Skeletal muscle tissue (tissue), 4 donors: ENCODE measurements around the gene CEP112. TPM values are rescaled to one million over a fixed set of nuclear protein-coding genes. Genes with fewer than 3 reads are reported as not detected.

Source experiments
- H3K27ac ChIP-seq: one replicate; pipeline ENCODE4 v1.7.0; 2013; ENCODE audit warnings: mild to moderate bottlenecking, low read depth, low read length, inconsistent platforms
- H3K27me3 ChIP-seq, 3 donors: one replicate each; pipeline ENCODE4 v1.7.0; 2013; ENCODE audit warnings: low read length in 3 of 3; ENCODE audit not compliant: control insufficient read depth in 3 of 3, insufficient read depth in 3 of 3
- H3K36me3 ChIP-seq, 3 donors: one replicate each; pipeline ENCODE4 v1.7.0; 2013; ENCODE audit warnings: low read length in 3 of 3; ENCODE audit not compliant: control insufficient read depth in 3 of 3, insufficient read depth in 3 of 3
- H3K4me1 ChIP-seq, 3 donors: one replicate each; pipeline ENCODE4 v1.7.0; 2013; ENCODE audit warnings: low read length in 3 of 3, mild to moderate bottlenecking in 3 of 3; ENCODE audit not compliant: control insufficient read depth in 3 of 3, insufficient read depth in 3 of 3
- H3K4me3 ChIP-seq, 3 donors: one replicate each; pipeline ENCODE4 v1.7.0; 2013; ENCODE audit warnings: low read length in 3 of 3
- H3K9ac ChIP-seq, 3 donors: one replicate each; pipeline ENCODE4 v1.7.0; 2013; ENCODE audit warnings: low read length in 3 of 3, mild to moderate bottlenecking in 3 of 3, moderate library complexity in 2 of 3, low read depth in 1 of 3
- H3K9me3 ChIP-seq, 3 donors: one replicate each; pipeline ENCODE4 v1.7.0; 2013; ENCODE audit warnings: low read length in 3 of 3; ENCODE audit not compliant: control insufficient read depth in 3 of 3
- total RNA-seq: library from RNA; depleted of rRNA; stranded (reverse); fragments of >200 nt; gene quantifications from one replicate; pipeline ENCODE4 v1.2.3, GENCODE V29; 2014
- donor health status: Osteomylitis.

The CEP112 gene
- total RNA-seq, 1 donor from 2014 or later = 16.2 TPM

GRCh38 chr17:66054242-66054641 lies 137.7 kb downstream of the CEP112 start:
- Histone ChIP-seq H3K9ac (no peak overlapping the region), H3K4me3 (no peak overlapping the region), H3K9me3 (no peaks in the 10 kb centered on the region), H3K27me3 (no peaks in the 10 kb centered on the region), H3K36me3 (peaks cover 4 to 14% (median 11%) of the 10 kb centered on the region in 3 donors), H3K27ac (no peak overlapping the region), H3K4me1 (no peaks in the 10 kb centered on the region)

- Histone ChIP-seq H3K9ac (no peak overlapping the region), H3K4me1 (no peaks in the 10 kb centered on the region), H3K4me3 (no peak overlapping the region), H3K27ac (no peak overlapping the region), H3K9me3 (no peaks in the 10 kb centered on the region), H3K36me3 (peaks cover 0 to 3% (median 0%) of the 10 kb centered on the region in 3 donors), H3K27me3 (no peaks in the 10 kb centered on the region)
These were observed 147.8 kb downstream of the CEP112 start for GRCh38 chr17:66044083-66044482.

- H3K9ac ChIP-seq = no peak overlapping the region
- H3K27me3 ChIP-seq = no peaks in the 10 kb centered on the region
- H3K27ac ChIP-seq = no peak overlapping the region
- H3K9me3 ChIP-seq = no peaks in the 10 kb centered on the region
- H3K36me3 ChIP-seq = peaks cover 0 to 3% (median 0%) of the 10 kb centered on the region in 3 donors
- H3K4me1 ChIP-seq = no peaks in the 10 kb centered on the region
- no peak overlapping the region for H3K4me3 ChIP-seq
These were observed 148.5 kb downstream of the CEP112 start for GRCh38 chr17:66043419-66043818.

- H3K4me1 ChIP-seq = no peaks in the 10 kb centered on the region
- H3K9me3 ChIP-seq = no peaks in the 10 kb centered on the region
- no peaks in the 10 kb centered on the region for H3K36me3 ChIP-seq
- no peak overlapping the region for H3K9ac ChIP-seq
- H3K27me3 ChIP-seq = no peaks in the 10 kb centered on the region
- no peak overlapping the region for H3K27ac ChIP-seq
- no peak overlapping the region for H3K4me3 ChIP-seq
These were observed 151.5 kb downstream of the CEP112 start for GRCh38 chr17:66040402-66040801.

GRCh38 chr17:66038125-66038524 lies 153.8 kb downstream of the CEP112 start:
- H3K27me3 ChIP-seq = no peaks in the 10 kb centered on the region
- H3K4me1 ChIP-seq = no peaks in the 10 kb centered on the region
- H3K36me3 ChIP-seq = no peaks in the 10 kb centered on the region
- H3K9me3 ChIP-seq = no peaks in the 10 kb centered on the region
- H3K4me3 ChIP-seq = no peak overlapping the region
- no peak overlapping the region for H3K27ac ChIP-seq
- no peak overlapping the region for H3K9ac ChIP-seq

GRCh38 chr17:66037221-66037620 lies 154.7 kb downstream of the CEP112 start:
- H3K4me3 ChIP-seq = no peak overlapping the region
- H3K4me1 ChIP-seq = no peaks in the 10 kb centered on the region
- no peak overlapping the region for H3K27ac ChIP-seq
- no peaks in the 10 kb centered on the region for H3K9me3 ChIP-seq
- no peak overlapping the region for H3K9ac ChIP-seq
- no peaks in the 10 kb centered on the region for H3K36me3 ChIP-seq
- no peaks in the 10 kb centered on the region for H3K27me3 ChIP-seq

- Histone ChIP-seq H3K4me1 (no peaks in the 10 kb centered on the region), H3K9me3 (no peaks in the 10 kb centered on the region), H3K27ac (no peak overlapping the region), H3K27me3 (no peaks in the 10 kb centered on the region), H3K4me3 (no peak overlapping the region), H3K36me3 (no peaks in the 10 kb centered on the region), H3K9ac (peak overlapping the region in 1 of 3 donors; percentile 30)
These were observed 159.7 kb downstream of the CEP112 start for GRCh38 chr17:66032082-66032712.

GRCh38 chr17:66025551-66025950 lies 166.4 kb downstream of the CEP112 start:
- no peak overlapping the region for H3K4me3 ChIP-seq
- no peaks in the 10 kb centered on the region for H3K27me3 ChIP-seq
- H3K9ac ChIP-seq = no peak overlapping the region
- H3K27ac ChIP-seq = no peak overlapping the region
- no peaks in the 10 kb centered on the region for H3K4me1 ChIP-seq
- peaks cover 0 to 4% (median 2%) of the 10 kb centered on the region in 3 donors for H3K9me3 ChIP-seq
- peaks cover 0 to 12% (median 3%) of the 10 kb centered on the region in 3 donors for H3K36me3 ChIP-seq

GRCh38 chr17:66021757-66022156 lies 170.2 kb downstream of the CEP112 start:
- Histone ChIP-seq H3K4me1 (no peaks in the 10 kb centered on the region), H3K4me3 (no peak overlapping the region), H3K9ac (no peak overlapping the region), H3K27ac (no peak overlapping the region), H3K36me3 (peaks cover 0 to 15% (median 3%) of the 10 kb centered on the region in 3 donors), H3K27me3 (no peaks in the 10 kb centered on the region), H3K9me3 (peaks cover 0 to 4% (median 2%) of the 10 kb centered on the region in 3 donors)

- Histone ChIP-seq H3K4me3 (no peak overlapping the region), H3K27me3 (no peaks in the 10 kb centered on the region), H3K9ac (no peak overlapping the region), H3K4me1 (no peaks in the 10 kb centered on the region), H3K27ac (no peak overlapping the region), H3K9me3 (peaks cover 0 to 4% (median 0%) of the 10 kb centered on the region in 3 donors), H3K36me3 (peaks cover 0 to 14% (median 3%) of the 10 kb centered on the region in 3 donors)
These were observed 173.1 kb downstream of the CEP112 start for GRCh38 chr17:66018786-66019185.
